Erythroblast (primary cell): ENCODE results near the gene BMP2K.
A peak's percentile ranks its signal among the peaks of the same experiment; 100 is the strongest.
"Not testable (repeated sequence)": the region's sequence is repeated elsewhere in the genome, so short reads cannot be mapped to it uniquely, and the experiment has no call there.

Experiments
- DNase-seq, 2 experiments: peaks; one replicate each; lab custom pipeline; 2025; lab: John Stamatoyannopoulos, UW
- GATA1 ChIP-seq: IDR thresholded peaks from 2 replicates; pipeline ENCODE4 v1.6.1; 2011; ENCODE audit warnings: low read depth, mild to moderate bottlenecking, control low read depth, low read length, moderate library complexity
- POLR2A ChIP-seq: IDR thresholded peaks from 2 replicates; pipeline ENCODE4 v1.6.1; 2011; ENCODE audit warnings: mild to moderate bottlenecking, low read length

Gene BMP2K

GRCh38 chr4:78787392-78788006 lies 11.3 kb downstream of the BMP2K start:
- DNase-seq: no peak
- TF ChIP-seq GATA1 (no peak), POLR2A (no peak)

DNA sequence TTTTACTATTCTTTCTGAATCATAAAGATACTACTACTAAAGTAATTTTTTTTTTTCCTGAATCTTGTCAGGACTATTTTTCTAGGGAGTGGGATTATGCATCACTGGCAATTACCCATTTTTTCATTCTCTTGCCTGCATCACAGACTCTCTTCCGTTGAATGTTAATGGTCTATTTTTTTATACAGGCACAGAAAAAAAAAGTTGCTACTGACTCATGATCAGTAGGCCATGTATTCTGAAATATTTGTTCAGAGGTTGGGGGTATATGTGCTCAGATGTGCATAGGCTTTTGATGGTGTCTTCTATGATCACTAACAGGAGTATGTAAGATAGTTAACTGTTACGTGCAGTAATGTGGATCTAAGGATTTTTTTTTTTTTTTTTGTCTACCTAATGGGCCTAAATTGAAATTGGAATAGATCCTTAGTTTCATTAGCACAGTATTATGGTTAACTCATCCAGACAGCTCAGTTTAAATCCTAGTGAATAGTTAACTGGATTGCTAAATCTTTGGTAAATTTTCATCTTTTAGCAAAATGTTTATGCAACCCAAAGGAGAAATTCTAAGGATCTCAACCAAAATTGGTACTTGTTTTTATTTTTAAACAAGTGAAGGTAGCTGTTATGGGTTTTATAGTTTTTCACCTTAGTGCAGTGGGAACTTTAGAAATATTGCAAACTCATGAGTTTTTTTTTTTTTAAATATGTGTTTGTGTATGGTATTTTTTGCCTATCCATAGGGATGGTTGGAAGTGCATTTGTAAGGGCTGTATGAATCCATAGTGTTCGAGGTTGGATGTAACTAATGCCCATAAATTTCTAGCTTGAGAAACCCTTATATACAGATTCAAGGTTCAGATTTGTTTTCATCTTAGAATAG lies 12.1 kb downstream of the BMP2K start:
- DNase-seq: no peak
- no peak for TF ChIP-seq POLR2A
- TF ChIP-seq GATA1: no peak

- DNase-seq: not testable (repeated sequence)
These were observed 19.7 kb downstream of the BMP2K start for GRCh38 chr4:78795594-78796416.

- TF ChIP-seq POLR2A (no peak), GATA1 (no peak)
- no peak for DNase-seq
These were observed 20.4 kb downstream of the BMP2K start for GRCh38 chr4:78796526-78796925.

DNA sequence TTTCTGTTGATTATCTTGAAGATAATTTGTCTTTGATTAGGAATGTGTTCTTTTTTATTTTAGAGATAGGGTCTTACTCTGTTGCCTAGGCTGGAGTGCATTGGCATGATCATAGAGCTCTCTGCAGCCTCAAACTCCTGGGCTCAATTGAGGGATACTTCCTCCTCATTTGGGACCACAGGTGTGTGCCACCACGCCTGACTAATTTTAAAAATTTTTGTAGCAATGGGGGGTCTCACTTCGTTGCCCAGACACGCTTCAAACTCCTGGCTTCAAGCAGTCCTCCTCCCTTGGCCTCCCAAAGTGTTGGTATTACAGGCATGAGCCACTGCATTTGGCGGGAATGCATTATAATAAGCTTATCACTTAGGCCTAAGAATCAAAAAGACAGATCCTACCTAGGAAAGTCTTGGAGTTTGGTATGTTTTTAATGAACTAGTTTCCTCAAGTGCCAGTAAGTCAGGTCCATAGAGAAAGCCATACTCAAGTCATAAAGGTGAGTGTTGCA lies 21.7 kb downstream of the BMP2K start:
- TF ChIP-seq POLR2A: no peak
- DNase-seq: no peak

DNA sequence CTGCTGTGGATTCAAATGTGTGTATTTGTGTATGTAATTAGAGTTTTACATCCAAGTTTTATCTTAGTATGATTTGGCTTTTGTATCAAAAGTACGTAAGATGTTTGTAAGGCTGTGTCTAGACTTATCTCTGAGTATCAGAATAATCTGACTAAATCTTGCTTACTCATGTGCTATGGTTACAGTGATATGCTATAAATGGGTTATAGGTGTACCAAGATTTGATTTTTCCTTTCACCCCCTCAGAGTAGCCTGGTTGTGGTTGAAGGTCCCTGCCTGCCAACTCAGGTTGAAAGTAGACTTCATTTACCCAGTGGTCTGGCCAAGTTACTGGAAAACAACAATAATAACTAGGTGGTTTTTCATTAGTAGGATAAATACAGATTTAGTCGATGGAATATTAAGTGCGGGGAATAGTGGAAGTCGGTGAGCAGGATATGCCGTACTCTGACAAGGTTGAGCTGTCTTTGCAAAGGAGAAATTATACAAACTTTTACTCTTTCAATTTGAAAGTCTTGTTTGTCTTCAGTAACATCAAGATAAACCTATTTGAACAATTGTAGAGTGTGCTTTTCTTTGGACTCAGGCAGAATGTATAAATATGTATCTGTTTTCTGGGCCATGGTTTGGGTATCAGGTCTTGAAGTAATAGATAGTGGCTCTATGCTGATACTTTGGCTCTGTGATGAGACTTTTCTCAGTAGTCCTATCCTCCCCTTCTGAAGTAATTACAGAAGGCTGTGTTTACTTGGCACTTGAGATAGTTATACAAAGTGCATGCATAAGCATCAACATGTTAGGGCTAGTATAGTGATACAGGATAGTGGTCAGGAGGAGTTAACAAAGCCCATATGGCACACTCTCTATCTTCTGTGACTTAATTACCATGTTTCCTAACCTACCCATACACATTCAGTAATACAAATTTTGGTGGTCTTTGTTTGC lies 23.7 kb downstream of the BMP2K start:
- DNase-seq: peak; percentile 35 to 49
- TF ChIP-seq GATA1: no peak
- no peak for TF ChIP-seq POLR2A

- DNase-seq: peak in 1 of 2 experiments; percentile 19
- no peak for TF ChIP-seq POLR2A
- no peak for TF ChIP-seq GATA1
These were observed 24.8 kb downstream of the BMP2K start for GRCh38 chr4:78800965-78801364.

- TF ChIP-seq GATA1 (no peak), POLR2A (no peak)
- DNase-seq: no peak
These were observed 27.8 kb downstream of the BMP2K start for GRCh38 chr4:78803983-78804382.

GRCh38 chr4:78806943-78807460 lies 30.9 kb downstream of the BMP2K start:
- DNase-seq: peak; percentile 41 to 44
- TF ChIP-seq GATA1 (no peak), POLR2A (no peak)

DNA sequence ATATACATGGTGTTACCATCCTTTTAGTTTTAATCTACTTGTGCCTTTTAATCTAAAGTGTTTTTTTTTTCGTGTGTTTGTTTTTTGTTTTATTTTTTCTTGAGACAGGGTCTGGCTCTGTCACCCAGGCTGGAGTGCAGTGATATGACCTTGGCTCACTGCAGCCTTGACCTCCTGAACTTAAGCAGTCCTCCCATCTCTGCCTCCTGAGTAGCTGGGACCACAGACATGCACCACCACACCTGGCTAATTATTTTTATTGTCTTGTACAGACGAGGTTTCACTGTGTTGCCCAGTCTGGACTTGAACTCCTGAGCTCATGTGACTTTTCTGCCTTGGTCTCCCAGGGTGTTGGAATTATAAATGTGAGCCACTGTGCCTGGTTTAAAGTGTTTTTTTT lies 33.1 kb downstream of the BMP2K start:
- TF ChIP-seq POLR2A (no peak), GATA1 (no peak)
- peak in 1 of 2 experiments; percentile 10 for DNase-seq

- TF ChIP-seq POLR2A: no peak
- no peak for TF ChIP-seq GATA1
- DNase-seq: peak; percentile 64 to 85
These were observed 34.0 kb downstream of the BMP2K start for GRCh38 chr4:78809928-78810835.
